ENCODE data around the gene HIF3A. TPM values are rescaled to one million over a fixed set of nuclear protein-coding genes. Genes with fewer than 3 reads are reported as not detected.
"Not testable (repeated sequence)": the region's sequence is repeated elsewhere in the genome, so short reads cannot be mapped to it uniquely, and the experiment has no call there.

Gene HIF3A
- polyA plus RNA-seq, 2 donors, result 12.3 to 27.3 TPM

GRCh38 chr19:46303322-46303690 lies 6.5 kb downstream of the HIF3A start:
- no peak overlapping the region for H3K4me3 ChIP-seq (ENCODE audit: low read depth in 1 of 2, low read length in 2 of 2)

GRCh38 chr19:46303691-46304397 lies 7.0 kb downstream of the HIF3A start:
- peak overlapping the region; percentile 62 to 67 for H3K27ac ChIP-seq (ENCODE audit: low read depth in 2 of 2, low read length in 1 of 2)
- H3K4me3 ChIP-seq (ENCODE audit: low read depth in 1 of 2, low read length in 2 of 2), result no peak overlapping the region
- H3K36me3 ChIP-seq (ENCODE audit: control insufficient read depth in 2 of 2, insufficient read depth in 2 of 2, low read length in 1 of 2), result no peaks in the 10 kb centered on the region
- H3K9me3 ChIP-seq (ENCODE audit: control insufficient read depth in 2 of 2, insufficient read depth in 1 of 2, low read depth in 1 of 2, low read length in 1 of 2), result no peaks in the 10 kb centered on the region
- peaks cover 1 to 5% of the 10 kb centered on the region in 2 donors for H3K4me1 ChIP-seq (ENCODE audit: control insufficient read depth in 2 of 2, insufficient read depth in 2 of 2, low read length in 1 of 2)
- WGBS, 2 donors, result 46 to 63% methylated on average over 55 to 56 of the region's 56 CpGs
- H3K27me3 ChIP-seq (ENCODE audit: control insufficient read depth in 1 of 2, insufficient read depth in 2 of 2, low read length in 2 of 2), result no peaks in the 10 kb centered on the region

More at GRCh38 chr19:46303322-46303690, 6.5 kb downstream of the HIF3A start:
- H3K36me3 ChIP-seq (ENCODE audit: control insufficient read depth in 2 of 2, insufficient read depth in 2 of 2, low read length in 1 of 2), result no peaks in the 10 kb centered on the region
- no peaks in the 10 kb centered on the region for H3K27me3 ChIP-seq (ENCODE audit: control insufficient read depth in 1 of 2, insufficient read depth in 2 of 2, low read length in 2 of 2)
- no peaks in the 10 kb centered on the region for H3K9me3 ChIP-seq (ENCODE audit: control insufficient read depth in 2 of 2, insufficient read depth in 1 of 2, low read depth in 1 of 2, low read length in 1 of 2)
- WGBS, 2 donors, result 73 to 78% methylated on average over 10 of the region's 10 CpGs
- peaks cover 2 to 5% of the 10 kb centered on the region in 2 donors for H3K4me1 ChIP-seq (ENCODE audit: control insufficient read depth in 2 of 2, insufficient read depth in 2 of 2, low read length in 1 of 2)
- peak overlapping the region; percentile 62 to 67 for H3K27ac ChIP-seq (ENCODE audit: low read depth in 2 of 2, low read length in 1 of 2)

DNA sequence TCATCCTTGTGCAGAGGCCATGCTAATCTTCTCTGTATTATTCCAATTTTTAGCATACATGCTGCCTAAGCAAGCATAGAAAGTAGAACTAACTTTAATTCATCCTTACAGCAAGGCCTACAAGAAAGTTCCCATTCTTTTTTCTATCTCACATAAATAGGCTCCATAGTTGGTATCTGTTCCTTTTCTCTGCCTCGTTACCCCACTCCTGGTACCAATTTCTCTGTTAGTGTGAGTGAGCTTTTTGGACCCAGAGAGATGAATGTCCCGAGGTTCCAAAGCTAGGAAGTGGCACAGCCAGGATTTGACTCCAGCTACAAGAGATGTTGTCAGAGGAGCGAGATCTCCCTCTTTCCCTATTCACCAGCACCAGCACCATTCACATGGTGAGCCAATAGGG lies 9.7 kb downstream of the HIF3A start:
- WGBS, 2 donors, result 88 to 91% methylated on average over 3 of the region's 3 CpGs
- no peaks in the 10 kb centered on the region for H3K36me3 ChIP-seq (ENCODE audit: control insufficient read depth in 2 of 2, insufficient read depth in 2 of 2, low read length in 1 of 2)
- no peak overlapping the region for H3K27ac ChIP-seq (ENCODE audit: low read depth in 2 of 2, low read length in 1 of 2)
- H3K9me3 ChIP-seq (ENCODE audit: control insufficient read depth in 2 of 2, insufficient read depth in 1 of 2, low read depth in 1 of 2, low read length in 1 of 2), result no peaks in the 10 kb centered on the region
- no peak overlapping the region for H3K4me3 ChIP-seq (ENCODE audit: low read depth in 1 of 2, low read length in 2 of 2)
- no peaks in the 10 kb centered on the region for H3K27me3 ChIP-seq (ENCODE audit: control insufficient read depth in 1 of 2, insufficient read depth in 2 of 2, low read length in 2 of 2)
- peaks cover 0 to 5% of the 10 kb centered on the region in 2 donors for H3K4me1 ChIP-seq (ENCODE audit: control insufficient read depth in 2 of 2, insufficient read depth in 2 of 2, low read length in 1 of 2)

DNA sequence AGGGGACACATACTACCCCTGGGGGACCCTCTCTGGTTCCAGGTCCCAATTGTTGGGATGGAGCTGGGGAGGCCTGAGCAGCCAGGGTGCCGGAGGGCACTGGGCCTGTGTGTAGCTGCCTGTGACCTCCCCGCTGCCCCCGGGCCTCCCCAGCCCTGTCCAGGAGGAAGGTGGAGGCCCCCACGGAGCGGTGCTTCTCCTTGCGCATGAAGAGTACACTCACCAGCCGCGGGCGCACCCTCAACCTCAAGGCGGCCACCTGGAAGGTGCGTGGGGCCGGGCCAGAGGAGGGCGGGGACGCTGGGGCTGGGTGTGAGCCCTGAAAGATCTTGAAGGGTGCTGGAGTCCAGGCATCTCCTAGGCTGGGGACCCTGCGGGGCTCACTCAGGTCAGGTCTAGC lies 11.7 kb downstream of the HIF3A start:
- WGBS, 2 donors, result 90 to 94% methylated on average over 15 of the region's 15 CpGs
- Histone ChIP-seq H3K27ac (ENCODE audit: low read depth in 2 of 2, low read length in 1 of 2) (no peak overlapping the region), H3K27me3 (ENCODE audit: control insufficient read depth in 1 of 2, insufficient read depth in 2 of 2, low read length in 2 of 2) (no peaks in the 10 kb centered on the region), H3K4me3 (ENCODE audit: low read depth in 1 of 2, low read length in 2 of 2) (no peak overlapping the region), H3K9me3 (ENCODE audit: control insufficient read depth in 2 of 2, insufficient read depth in 1 of 2, low read depth in 1 of 2, low read length in 1 of 2) (no peaks in the 10 kb centered on the region), H3K4me1 (ENCODE audit: control insufficient read depth in 2 of 2, insufficient read depth in 2 of 2, low read length in 1 of 2) (peaks cover 0 to under 1% of the 10 kb centered on the region in 2 donors), H3K36me3 (ENCODE audit: control insufficient read depth in 2 of 2, insufficient read depth in 2 of 2, low read length in 1 of 2) (no peaks in the 10 kb centered on the region)

DNA sequence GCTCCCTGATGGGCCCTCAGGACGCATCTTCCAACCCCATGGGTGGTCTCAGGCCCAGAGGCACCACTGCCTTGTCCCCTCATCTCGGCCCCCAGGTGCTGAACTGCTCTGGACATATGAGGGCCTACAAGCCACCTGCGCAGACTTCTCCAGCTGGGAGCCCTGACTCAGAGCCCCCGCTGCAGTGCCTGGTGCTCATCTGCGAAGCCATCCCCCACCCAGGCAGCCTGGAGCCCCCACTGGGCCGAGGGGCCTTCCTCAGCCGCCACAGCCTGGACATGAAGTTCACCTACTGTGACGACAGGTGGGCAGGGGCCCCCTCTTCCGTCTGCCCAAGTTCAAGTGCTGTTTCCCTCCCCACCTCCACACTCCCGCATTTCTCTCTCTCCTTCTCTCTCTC lies 12.2 kb downstream of the HIF3A start:
- Histone ChIP-seq H3K9me3 (ENCODE audit: control insufficient read depth in 2 of 2, insufficient read depth in 1 of 2, low read depth in 1 of 2, low read length in 1 of 2) (no peaks in the 10 kb centered on the region), H3K4me3 (ENCODE audit: low read depth in 1 of 2, low read length in 2 of 2) (no peak overlapping the region), H3K4me1 (ENCODE audit: control insufficient read depth in 2 of 2, insufficient read depth in 2 of 2, low read length in 1 of 2) (no peaks in the 10 kb centered on the region), H3K27me3 (ENCODE audit: control insufficient read depth in 1 of 2, insufficient read depth in 2 of 2, low read length in 2 of 2) (no peaks in the 10 kb centered on the region), H3K36me3 (ENCODE audit: control insufficient read depth in 2 of 2, insufficient read depth in 2 of 2, low read length in 1 of 2) (no peaks in the 10 kb centered on the region), H3K27ac (ENCODE audit: low read depth in 2 of 2, low read length in 1 of 2) (no peak overlapping the region)
- WGBS, 2 donors, result 92% methylated on average over 10 of the region's 10 CpGs

DNA sequence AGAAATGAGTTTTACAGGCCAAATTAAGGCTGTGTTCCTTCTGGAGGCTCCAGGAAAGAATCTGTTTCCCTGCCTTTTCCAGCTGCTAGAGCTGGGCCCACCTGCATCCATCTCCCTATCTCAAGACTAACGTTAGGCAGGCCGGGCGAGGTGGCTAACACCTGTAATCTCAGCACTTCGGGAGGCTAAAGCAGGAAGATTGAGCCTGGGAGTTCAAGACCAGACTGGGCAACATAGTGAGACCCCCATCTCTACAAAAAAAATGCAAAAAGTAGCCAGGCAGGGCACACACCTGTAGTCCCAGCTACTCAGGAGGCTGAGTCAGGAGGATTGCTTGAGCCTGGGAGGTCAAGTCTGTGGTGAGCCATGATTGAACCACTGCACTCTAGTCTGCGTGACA lies 14.6 kb downstream of the HIF3A start:
- no peak overlapping the region for H3K4me3 ChIP-seq (ENCODE audit: low read depth in 1 of 2, low read length in 2 of 2)
- no peaks in the 10 kb centered on the region for H3K4me1 ChIP-seq (ENCODE audit: control insufficient read depth in 2 of 2, insufficient read depth in 2 of 2, low read length in 1 of 2)
- H3K9me3 ChIP-seq (ENCODE audit: control insufficient read depth in 2 of 2, insufficient read depth in 1 of 2, low read depth in 1 of 2, low read length in 1 of 2), result no peaks in the 10 kb centered on the region
- no peaks in the 10 kb centered on the region for H3K36me3 ChIP-seq (ENCODE audit: control insufficient read depth in 2 of 2, insufficient read depth in 2 of 2, low read length in 1 of 2)
- no peak overlapping the region for H3K27ac ChIP-seq (ENCODE audit: low read depth in 2 of 2, low read length in 1 of 2)
- WGBS, 2 donors, result 92 to 94% methylated on average over 5 of the region's 5 CpGs
- no peaks in the 10 kb centered on the region for H3K27me3 ChIP-seq (ENCODE audit: control insufficient read depth in 1 of 2, insufficient read depth in 2 of 2, low read length in 2 of 2)

- 72 to 77% methylated on average over 14 of the region's 14 CpGs for WGBS, 2 donors
- not testable (repeated sequence) for H3K36me3 ChIP-seq (ENCODE audit: control insufficient read depth in 2 of 2, insufficient read depth in 2 of 2, low read length in 1 of 2); H3K27ac ChIP-seq (ENCODE audit: low read depth in 2 of 2, low read length in 1 of 2); H3K9me3 ChIP-seq (ENCODE audit: control insufficient read depth in 2 of 2, insufficient read depth in 1 of 2, low read depth in 1 of 2, low read length in 1 of 2); H3K27me3 ChIP-seq (ENCODE audit: control insufficient read depth in 1 of 2, insufficient read depth in 2 of 2, low read length in 2 of 2); H3K4me1 ChIP-seq (ENCODE audit: control insufficient read depth in 2 of 2, insufficient read depth in 2 of 2, low read length in 1 of 2); H3K4me3 ChIP-seq (ENCODE audit: low read depth in 1 of 2, low read length in 2 of 2)
Measured at GRCh38 chr19:46313540-46314469, 17.0 kb downstream of the HIF3A start.

GRCh38 chr19:46317339-46317738 lies 20.5 kb downstream of the HIF3A start:
- Histone ChIP-seq H3K27ac (ENCODE audit: low read depth in 2 of 2, low read length in 1 of 2) (no peak overlapping the region), H3K27me3 (ENCODE audit: control insufficient read depth in 1 of 2, insufficient read depth in 2 of 2, low read length in 2 of 2) (no peaks in the 10 kb centered on the region), H3K4me3 (ENCODE audit: low read depth in 1 of 2, low read length in 2 of 2) (no peak overlapping the region), H3K9me3 (ENCODE audit: control insufficient read depth in 2 of 2, insufficient read depth in 1 of 2, low read depth in 1 of 2, low read length in 1 of 2) (no peaks in the 10 kb centered on the region), H3K36me3 (ENCODE audit: control insufficient read depth in 2 of 2, insufficient read depth in 2 of 2, low read length in 1 of 2) (peaks cover 0 to 3% of the 10 kb centered on the region in 2 donors), H3K4me1 (ENCODE audit: control insufficient read depth in 2 of 2, insufficient read depth in 2 of 2, low read length in 1 of 2) (no peaks in the 10 kb centered on the region)
- 71 to 79% methylated on average over 2 of the region's 2 CpGs for WGBS, 2 donors

GRCh38 chr19:46319613-46320012 lies 22.8 kb downstream of the HIF3A start:
- WGBS, 2 donors, result 83 to 85% methylated on average over 6 of the region's 6 CpGs
- Histone ChIP-seq H3K27me3 (ENCODE audit: control insufficient read depth in 1 of 2, insufficient read depth in 2 of 2, low read length in 2 of 2) (no peaks in the 10 kb centered on the region), H3K4me3 (ENCODE audit: low read depth in 1 of 2, low read length in 2 of 2) (no peak overlapping the region), H3K27ac (ENCODE audit: low read depth in 2 of 2, low read length in 1 of 2) (no peak overlapping the region), H3K4me1 (ENCODE audit: control insufficient read depth in 2 of 2, insufficient read depth in 2 of 2, low read length in 1 of 2) (no peaks in the 10 kb centered on the region), H3K9me3 (ENCODE audit: control insufficient read depth in 2 of 2, insufficient read depth in 1 of 2, low read depth in 1 of 2, low read length in 1 of 2) (no peaks in the 10 kb centered on the region), H3K36me3 (ENCODE audit: control insufficient read depth in 2 of 2, insufficient read depth in 2 of 2, low read length in 1 of 2) (peaks cover 0 to 3% of the 10 kb centered on the region in 2 donors)

Measured in esophagus (tissue), 2 donors.